Activated CD4-positive, alpha-beta T cell treated with anti-CD3 and anti-CD28 coated beads for 1 hour (primary cell): ENCODE measurements around the gene BMP2.

Experiments
- DNase-seq: peaks from one replicate; pipeline ENCODE4 v3.0.0-alpha.2; 2020

Gene BMP2

DNA sequence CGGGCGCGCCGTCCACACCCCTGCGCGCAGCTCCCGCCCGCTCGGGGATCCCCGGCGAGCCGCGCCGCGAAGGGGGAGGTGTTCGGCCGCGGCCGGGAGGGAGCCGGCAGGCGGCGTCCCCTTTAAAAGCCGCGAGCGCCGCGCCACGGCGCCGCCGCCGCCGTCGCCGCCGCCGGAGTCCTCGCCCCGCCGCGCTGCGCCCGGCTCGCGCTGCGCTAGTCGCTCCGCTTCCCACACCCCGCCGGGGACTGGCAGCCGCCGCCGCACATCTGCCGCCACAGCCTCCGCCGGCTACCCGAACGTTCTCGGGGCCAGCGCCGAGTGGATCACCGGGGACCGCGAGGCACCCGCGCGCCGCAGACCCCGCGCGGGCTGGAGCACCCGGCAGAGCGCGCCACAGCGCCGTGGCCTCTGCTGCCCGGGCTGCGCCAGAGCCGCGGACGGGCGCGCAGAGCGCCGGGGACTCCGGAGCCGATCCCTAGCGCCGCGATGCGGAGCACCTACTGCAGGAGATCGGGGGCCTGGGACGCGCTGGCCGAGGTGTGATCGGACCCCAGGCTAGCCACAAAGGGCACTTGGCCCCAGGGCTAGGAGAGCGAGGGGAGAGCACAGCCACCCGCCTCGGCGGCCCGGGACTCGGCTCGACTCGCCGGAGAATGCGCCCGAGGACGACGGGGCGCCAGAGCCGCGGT is at the start of gene BMP2:
BMP2 (plus strand) TSS at position 151 of the 692 bp plus-strand sequence. CDS start 2,441 bp downstream, outside the sequence.
- DNase-seq: no peak

DNA sequence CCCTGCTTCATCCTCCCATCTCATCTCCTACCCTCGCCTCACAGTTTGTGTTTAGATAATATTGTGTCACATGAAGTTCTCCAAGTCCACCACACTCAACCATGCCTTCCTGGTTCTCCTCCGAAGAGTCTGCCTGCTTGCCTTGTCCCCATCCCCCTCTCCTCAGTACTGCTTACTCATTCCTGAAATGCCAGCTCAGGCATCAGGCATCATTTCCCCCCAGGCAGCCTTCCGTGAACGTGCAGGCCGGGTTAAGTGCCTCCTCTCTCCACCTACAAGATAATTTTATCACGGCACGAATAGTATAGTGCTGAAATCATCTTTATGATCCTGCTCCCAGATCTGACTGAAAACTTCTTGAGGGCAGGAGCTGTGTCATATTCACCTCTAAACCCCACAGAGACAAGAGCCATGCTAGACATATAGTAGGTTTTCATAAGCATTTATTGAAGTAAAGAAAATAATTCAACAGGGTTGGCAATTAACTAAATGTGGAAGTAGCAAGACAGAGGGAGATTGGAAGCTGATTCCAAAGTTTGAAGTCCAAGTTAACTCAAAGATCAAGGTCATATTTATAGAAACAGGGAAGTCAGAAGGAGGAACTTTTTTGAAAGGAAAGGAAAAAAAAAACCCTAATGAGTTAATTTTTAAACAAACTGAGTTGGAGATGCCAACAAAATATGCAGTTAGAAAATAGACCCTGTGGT is 48.7 kb upstream of the BMP2 start:
- DNase-seq: no peak

DNA sequence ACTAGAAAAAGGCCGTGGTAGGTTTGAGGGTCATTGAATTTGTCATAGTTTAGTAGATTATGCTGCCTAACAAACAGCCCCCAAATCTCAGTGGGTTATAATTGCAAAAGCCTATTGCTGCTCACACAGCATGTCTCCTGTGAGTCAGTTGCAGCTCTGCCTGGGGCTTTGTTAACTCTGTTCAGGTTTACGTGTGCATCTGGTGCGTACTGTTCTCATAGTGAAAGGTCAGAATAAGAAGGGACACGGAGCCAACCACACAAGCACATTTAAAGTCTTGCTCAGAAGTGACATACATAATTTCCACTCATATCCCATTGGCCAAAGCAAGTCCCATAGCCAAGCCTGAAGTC is 48.1 kb upstream of the BMP2 start:
- DNase-seq: no peak

DNA sequence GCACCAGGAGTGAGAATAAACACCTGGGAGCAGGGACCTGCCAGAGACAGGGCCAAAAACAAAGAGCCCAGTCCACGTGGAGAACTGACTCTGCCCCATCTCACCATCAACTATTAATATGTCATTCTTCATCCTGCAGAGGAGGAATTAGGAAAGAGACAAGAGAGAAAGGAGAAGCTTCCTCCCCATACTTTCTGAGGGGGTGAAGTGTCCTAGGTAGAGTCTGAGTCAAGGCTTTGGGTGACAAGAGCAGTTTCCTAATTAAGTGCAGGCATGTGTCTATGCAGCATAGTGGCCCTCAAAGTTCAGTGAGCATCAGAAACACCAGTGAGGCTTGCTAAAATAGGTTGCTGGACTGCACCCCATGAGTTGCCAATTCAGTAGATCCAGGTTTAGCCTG is 40.7 kb upstream of the BMP2 start:
- no peak for DNase-seq

DNA sequence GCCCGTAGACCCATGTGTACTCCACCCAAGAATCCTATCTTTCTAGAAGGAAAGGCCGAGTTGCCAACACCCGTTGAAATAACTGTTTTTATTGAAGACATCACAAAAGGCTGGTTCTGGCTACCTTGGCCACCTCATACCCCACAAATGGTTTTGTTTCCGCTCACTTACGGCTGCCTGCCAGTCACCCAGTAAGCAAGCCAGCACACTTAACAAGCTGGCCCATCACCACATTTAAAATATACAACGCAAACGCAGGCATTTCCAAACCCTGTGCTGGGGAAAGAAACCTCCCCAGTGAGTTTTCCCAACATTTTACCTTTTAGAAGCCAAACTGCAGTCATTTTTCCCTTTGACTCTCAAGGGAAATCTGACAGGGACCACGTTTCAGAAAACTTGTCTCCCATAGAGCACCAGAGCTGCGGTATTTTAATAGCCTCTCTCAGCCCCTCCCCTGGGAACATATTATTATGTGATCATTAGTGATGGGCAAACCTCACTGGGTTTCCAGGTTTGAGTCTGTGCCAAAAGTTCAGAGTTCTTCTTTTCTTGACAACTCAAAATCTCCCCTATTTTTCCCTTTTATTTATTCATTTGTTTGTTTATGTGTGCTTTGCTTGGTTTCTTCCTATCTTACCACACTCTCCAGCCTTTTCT is 36.7 kb upstream of the BMP2 start:
- no peak for DNase-seq

DNA sequence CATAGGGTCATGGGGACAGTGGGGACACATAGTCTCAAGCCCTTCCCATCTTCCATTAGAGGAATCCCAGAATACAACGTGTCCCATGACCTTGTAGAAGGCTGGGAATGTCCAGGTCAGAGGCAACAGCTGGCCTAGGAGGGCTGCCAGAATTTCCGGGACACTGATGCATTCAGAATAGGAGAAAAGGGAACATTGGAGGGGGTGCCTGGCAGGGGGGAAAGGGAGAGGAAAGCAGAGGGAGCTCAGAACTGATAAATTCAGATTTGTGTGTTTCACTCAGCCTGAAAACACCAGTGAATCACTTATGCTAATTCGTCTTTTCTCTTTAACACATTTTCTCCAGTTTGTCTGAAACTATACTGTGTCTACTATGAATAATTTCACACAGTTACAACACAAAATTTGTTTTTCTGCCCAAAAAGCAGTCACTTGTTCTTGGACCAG is 35.5 kb upstream of the BMP2 start:
- DNase-seq: no peak

DNA sequence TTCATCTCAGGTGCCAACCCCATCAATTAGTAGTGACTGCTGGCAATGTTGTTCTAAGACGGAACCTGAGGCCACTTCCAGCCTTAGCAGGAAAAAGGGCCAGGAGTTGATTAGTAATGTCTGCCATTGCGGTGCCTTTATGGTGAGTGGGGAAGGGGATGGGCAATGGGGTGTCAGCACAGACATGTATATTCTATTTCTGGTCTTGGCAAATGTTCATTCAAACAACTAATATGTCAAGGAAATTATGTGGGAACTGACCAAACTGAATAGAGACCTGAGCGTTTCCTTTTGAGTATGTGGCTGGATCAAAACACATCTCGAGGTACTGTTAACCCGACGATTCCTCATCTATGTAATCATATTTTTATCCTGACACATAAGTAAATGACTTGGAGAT is 34.6 kb upstream of the BMP2 start:
- no peak for DNase-seq

DNA sequence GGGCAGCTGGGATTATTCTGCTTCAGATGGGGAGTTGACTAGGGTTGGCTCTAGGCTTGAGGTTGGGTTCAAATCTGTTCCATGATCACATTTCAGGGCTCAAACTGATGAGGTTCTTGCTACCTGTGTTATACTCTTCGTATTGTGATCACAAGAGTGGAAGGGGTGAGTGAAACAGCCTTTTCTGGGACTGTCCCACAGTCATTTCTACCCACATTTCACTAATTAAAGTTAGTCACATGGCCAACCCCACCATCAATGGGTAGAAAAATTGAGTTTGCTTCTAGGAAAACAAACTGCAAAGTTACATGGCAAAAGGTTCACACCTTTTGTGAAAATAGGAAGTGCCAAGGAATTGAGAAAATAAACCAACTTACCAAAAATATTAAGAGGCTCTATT is 33.5 kb upstream of the BMP2 start:
- no peak for DNase-seq

DNA sequence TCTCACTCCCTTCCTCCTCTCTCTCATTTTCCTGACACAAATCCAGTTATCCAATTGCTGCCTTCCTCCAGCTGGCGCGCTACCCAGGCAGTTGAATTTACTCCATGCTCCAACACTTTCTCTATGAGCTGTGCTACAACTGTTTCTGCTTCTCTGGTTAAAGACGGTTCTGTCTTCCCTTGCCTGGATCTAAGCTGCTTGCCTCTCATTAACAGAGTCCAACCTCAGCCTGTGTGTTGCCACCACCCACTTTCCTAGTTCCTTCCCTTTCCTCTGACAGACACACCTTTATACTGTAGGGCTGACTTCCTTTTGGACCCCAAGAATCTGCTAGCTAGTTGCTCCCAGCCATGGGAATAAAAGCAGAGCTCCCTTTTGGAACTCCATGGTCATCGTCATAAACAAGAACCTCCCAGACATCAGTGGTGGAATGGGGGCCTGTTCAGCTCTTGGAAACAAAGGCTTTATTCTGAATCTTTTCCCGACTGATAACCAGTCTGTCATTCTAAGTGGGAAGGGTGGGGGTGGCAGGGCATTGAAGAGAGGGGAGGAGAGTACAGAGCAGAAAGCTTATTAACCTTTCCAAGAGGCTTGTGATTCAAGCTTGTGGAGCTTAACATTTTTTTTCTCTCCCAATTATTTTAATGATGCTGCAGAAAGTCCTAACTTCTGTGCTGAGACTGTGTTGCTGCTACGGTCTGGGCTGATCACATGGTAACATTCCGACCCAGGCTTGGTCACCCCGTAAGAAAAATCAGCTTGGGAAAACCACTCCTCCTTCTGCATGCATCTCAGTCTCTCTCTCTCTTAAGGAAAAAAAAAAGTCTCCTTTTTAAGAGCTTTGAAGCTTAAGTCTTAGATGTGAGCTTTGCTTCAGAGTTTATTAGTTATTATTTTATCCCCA is 31.3 kb upstream of the BMP2 start:
- no peak for DNase-seq

DNA sequence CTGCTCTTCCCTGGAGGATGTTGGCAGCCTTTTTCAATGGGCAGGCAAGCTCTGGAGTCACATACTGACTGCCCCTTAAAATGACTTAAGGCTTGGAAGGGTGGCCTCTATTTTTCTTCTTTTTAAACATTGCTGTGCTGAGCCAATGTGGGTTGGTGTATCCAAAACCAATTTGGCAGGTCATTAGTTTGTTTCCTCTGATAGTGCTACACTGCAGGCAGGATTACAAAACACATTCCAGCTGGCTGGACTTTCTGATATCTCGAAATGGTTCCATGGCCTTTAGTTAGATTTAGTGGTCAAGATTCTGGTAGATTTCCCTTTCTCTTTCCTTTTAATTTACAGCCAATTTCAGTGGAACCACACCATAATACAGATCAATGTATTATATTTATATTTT is 28.1 kb upstream of the BMP2 start:
- no peak for DNase-seq

DNA sequence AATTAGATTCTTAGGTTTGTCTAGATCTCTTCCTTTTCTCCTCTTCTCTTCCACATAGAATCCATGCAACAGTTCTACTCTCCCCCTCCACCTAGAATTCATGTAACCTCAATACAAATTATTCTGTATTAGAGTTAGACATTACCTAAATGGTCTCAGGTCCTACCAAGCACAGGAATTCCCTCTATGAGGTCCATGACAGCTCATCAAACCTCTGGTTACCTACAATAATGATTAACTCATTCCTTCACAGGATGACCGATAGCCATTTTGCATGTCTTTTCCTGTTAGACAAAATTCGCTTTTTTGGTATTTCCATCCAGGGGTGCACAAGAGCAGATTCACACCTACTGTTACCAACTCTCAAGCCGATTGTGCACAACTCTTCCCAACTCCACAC is 27.4 kb upstream of the BMP2 start:
- DNase-seq: no peak

DNA sequence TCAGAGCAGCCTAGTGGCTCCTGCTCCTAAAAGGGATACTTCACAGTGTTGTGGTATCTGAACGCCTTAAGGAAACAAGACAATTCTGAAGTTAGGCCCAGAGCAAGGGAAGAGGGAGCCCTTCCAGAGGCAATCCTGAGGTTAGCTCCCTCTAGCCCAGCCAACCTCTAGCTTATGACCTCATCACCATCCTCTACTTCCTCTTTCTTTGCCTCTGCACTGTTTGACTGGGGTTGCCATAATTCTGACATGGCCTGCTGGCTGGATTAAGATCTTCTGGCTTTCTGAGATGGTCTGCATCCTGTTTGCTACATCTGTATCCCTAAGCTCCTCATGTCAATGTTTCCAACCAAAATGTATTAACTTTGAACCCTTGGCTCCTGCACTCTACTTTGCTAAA is 23.3 kb upstream of the BMP2 start:
- DNase-seq: no peak

DNA sequence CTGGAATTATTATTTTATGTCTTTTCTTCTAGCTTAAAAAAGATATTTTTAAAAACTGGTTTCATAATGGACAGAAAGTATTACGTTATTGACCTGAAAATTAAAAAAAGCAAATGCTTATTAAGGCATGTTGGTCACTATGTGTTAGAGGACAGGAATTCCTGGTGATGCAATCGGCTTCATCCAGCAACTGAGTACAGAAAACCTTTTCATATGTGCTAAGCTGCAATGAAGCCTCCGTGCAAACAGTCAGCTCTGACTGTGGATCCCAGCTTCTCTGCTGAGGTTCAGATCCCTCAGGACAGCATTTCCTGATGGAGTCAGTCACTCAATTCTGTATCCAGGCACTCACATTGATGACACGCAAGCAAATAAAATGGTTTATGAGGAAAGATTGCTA is 22.7 kb upstream of the BMP2 start:
- no peak for DNase-seq

DNA sequence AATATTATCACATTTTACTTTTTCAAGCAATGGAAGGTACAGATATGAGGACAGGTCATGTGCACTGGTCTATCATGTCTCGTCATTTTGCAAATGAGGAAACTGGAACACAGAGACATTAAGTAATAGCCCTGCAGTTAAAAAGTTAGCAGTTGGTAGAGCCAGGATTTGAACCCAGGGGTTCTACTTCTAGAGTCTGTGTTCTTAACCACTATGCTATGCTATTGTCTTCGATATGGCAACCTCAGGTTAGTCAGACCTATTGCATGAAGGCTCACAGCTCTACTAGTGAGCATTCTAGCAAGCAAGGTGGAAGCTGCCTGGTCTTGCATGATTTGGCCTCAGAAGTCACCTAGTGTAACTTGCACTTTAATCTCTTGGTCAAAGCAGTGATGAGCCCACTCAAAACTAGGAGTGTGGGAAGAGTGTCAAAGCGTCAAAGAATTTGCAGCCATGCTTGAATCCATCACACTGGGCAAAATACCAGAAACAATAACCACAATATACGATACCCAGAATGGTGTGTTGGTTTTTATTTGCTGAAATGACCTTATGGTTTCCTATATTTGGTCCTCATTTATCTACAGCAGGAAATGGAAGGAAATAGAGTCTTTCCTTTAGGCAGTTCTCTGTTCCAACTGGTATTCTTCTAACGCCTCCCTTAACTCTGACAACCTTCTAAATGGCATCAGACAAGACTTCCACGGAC is 20.4 kb upstream of the BMP2 start:
- DNase-seq: no peak

DNA sequence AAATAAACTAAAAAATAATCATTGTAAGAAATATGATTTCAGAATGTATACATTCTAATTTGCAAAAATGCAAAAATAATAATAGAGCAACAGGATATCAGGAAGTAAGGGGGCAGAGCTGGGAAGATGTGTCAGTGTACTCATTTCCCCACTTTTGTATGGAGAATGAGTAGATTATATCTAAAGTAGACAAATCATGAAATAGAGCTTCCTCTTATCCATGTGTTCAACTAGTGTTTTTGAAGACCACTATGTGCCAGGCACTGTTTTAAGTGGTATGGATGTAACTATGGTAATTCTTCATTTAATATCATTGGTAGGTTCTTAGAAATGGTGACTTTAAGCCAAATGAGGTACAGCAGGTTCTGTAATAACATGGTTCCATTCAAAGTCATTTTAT is 17.0 kb upstream of the BMP2 start:
- DNase-seq: no peak

DNA sequence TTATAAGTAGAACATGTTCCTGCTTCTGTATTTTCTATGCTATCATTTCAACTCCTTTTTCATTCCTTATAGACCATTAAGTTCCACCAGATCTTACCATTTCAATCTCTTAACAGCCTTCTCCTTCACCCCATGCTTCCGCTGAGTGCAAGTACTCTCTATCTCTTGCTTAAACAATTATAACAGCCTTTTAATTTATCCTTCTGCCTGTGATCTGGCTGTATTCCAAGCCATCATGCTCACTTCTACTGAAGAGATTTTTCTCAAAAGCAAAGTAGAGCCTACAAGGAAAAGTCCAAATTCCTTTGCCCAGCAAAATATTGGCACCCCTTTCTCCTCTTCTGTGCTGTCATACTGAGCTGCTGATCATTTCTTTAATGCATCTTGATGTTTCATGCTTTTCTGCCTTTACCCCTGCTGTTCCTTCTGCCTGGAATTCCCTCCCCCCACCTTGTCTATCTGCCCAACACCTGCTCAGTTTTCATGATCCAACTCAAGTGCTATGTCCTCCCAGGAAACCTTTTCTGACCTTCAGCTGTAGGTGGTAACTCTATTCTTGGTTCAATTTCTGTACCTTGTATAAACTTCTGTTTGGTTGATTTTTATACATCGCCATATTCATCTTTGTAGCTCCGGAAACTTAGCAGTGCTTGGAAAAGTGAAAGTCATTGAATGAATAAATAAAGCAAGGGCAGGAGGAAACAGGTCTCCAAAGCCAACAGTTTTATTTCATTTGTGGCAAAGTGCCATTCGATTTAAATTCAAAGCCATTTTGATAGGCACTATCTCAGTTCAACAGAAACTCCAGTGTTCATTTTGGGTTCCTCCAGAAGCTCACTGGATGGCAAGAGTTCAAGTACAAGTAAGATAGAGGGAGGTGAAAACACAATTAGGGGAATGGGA is 10.5 kb upstream of the BMP2 start:
- no peak for DNase-seq

DNA sequence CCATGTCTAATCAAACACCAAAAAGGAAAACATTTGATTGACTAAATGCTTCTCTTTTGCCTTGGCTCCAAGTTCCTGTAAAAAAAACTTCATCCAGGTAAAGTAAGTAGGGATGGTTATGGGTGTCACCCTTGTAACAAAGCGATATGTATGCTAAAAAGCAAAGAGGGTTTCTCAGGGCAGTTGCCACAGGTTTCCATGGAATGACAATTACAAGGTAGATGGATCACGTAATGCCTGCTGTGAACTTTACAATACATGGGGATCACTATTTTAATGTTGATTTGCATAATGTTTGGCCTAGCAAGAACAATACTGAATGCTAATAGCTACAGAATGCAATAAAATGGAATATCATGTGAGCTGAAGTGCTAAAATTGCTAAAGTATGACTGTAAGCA is 2.9 kb upstream of the BMP2 start:
- DNase-seq: no peak

DNA sequence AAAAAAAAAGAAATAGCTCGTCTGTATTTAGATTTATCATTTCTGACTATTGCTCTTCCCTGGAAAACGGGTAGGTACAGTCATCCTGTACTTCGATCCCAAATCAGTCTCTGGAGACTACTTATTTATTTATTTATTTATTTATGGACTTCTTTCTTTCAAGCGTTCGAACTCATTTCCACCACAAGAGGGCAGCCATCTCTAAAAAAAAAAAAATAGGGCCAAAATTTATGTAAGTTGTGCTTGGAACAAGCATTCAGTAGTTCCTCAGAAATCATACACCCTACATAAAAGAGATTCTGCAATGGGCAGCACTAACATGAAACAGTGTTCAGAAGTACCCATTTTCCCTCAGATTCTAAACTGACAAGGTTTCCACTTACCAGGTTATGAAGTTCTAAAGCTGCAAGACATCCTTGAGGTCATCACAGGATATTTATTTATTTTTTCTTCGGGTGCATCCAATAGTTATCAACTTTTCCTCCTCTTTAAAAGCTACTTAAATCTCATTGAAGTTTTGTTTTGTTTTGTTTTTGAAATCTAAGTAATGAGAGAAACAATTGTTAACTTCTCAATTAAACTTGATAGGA is 1.9 kb upstream of the BMP2 start:
- DNase-seq: no peak

DNA sequence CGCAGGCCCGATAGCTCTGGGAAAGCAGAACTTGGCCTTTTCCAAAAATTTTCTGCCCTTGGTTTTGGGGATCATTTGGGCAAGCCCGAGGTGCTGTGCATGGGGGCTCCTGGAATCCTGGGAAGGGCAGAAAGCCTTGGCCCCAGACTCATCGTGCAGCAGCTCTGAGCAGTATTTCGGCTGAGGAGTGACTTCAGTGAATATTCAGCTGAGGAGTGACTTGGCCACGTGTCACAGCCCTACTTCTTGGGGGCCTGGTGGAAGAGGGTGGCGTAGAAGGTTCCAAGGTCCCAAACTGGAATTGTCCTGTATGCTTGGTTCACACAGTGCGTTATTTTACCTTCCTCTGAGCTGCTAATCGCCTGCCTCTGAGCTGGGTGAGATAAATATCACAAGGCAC is 1.1 kb upstream of the BMP2 start:
- no peak for DNase-seq

DNA sequence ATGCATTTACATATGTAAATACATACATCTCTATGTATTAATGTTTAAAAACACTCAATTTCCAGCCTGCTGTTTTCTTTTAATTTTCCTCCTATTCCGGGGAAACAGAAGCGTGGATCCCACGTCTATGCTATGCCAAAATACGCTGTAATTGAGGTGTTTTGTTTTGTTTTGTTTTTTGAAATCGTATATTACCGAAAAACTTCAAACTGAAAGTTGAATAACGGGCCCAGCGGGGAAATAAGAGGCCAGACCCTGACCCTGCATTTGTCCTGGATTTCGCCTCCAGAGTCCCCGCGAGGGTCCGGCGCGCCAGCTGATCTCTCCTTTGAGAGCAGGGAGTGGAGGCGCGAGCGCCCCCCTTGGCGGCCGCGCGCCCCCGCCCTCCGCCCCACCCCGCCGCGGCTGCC is 355 bp upstream of the BMP2 start:
- no peak for DNase-seq
